GM19240 (cell line): ENCODE results near the gene DBET.
"Not testable (repeated sequence)": the region's sequence is repeated elsewhere in the genome, so short reads cannot be mapped to it uniquely, and the experiment has no call there.

Experiments used
- DNase-seq: peaks from one replicate; pipeline ENCODE4 v3.0.0; 2011; ENCODE audit warnings: low spot score; ENCODE audit not compliant: insufficient read length

Gene DBET

GRCh38 chr4:190049378-190050239, 14.7 kb upstream of the DBET start:
- DNase-seq = not testable (repeated sequence)

DNA sequence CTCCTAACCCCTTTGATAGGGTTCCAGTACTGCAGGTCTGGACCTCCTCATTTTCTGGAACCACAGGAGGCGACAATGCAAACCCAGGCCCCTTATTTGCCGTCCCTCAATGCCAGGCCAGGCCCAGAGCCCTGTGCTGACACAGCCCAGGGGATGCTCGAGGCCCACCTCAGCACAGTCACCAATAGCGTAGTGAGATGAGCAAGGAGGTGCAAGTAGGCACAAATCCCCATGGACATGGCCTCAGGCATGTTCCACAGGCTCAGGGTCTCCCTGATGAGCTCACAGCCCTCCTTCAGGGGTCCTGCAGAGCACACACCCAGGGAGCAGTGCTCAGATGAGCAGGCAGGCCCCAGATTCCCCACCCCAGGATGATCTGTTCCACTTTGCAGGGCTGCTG, 5.3 kb upstream of the DBET start:
- DNase-seq = not testable (repeated sequence)

DNA sequence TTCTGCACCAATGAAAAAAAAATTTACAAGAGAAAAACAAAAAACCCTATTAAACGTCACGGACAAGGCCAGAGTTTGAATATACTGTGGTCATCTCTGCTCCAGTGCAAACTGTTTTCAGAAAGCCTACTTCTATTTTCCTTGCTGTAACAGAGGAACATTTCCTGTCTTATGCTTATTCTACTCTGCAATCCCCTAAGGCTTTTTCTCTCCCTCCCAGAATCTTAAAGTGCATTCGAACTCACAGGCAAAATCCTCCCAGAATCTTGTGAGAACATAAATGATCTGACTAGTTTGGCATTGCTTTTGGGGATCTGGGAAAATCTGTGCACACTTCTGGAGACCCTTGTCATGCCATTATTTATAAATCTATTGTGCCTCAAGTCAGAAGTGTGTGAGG, 503 bp downstream of the DBET start:
- not testable (repeated sequence) for DNase-seq

DNA sequence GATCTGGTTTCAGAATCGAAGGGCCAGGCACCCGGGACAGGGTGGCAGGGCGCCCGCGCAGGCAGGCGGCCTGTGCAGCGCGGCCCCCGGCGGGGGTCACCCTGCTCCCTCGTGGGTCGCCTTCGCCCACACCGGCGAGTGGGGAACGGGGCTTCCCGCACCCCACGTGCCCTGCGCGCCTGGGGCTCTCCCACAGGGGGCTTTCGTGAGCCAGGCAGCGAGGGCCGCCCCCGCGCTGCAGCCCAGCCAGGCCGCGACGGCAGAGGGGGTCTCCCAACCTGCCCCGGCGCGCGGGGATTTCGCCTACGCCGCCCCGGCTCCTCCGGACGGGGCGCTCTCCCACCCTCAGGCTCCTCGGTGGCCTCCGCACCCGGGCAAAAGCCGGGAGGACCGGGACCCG, 4.0 kb downstream of the DBET start:
- DNase-seq = not testable (repeated sequence)

GRCh38 chr4:190093052-190093451, 28.8 kb downstream of the DBET start:
- not testable (repeated sequence) for DNase-seq

- DNase-seq = not testable (repeated sequence)
Measured at GRCh38 chr4:190094031-190094430, 29.7 kb downstream of the DBET start.

GRCh38 chr4:190095335-190095734, 31.0 kb downstream of the DBET start:
- DNase-seq = not testable (repeated sequence)

- not testable (repeated sequence) for DNase-seq
Measured at GRCh38 chr4:190099605-190100004, 35.3 kb downstream of the DBET start.

- not testable (repeated sequence) for DNase-seq
Measured at GRCh38 chr4:190101525-190101924, 37.2 kb downstream of the DBET start.

GRCh38 chr4:190106191-190106590, 41.9 kb downstream of the DBET start:
- DNase-seq = not testable (repeated sequence)

DNA sequence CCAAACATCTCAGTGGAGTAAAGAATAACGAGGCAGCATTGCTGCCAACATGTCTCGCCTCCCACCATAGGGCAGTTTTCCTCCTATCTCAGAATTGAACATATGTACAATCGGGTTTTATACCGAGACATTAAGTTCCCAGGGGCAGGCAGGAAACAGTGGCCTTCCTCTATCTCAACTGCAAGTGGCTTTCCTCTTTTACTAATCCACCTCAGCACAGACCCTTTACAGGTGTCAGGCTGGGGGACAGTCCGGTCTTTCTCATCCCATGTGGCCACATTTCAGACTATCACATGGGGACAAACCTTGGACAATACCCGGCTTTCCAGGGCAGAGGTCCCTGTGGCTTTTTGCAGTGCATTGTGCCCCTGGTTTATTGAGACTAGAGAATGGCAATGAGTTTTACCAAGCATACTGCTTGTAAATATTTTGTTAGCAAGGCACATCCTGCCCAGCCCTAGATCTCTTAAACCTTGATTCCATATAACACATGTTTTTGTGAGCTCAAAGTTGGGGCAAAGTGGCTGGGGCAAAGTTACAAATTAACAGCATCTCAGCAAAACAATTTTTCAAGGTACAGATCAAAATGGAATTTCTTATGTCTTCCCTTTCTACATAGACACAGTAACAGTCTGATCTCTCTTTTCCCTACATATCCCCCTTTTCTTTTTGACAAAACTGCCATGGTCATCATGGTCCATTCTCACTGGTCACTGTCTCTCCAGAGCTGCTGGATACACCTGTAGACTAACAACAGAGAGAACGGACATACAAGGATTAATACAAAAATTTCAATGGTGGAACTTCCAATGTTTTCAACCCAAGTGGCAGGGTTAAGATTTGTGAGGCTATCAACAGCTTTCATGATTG, 42.5 kb downstream of the DBET start:
- DNase-seq = not testable (repeated sequence)

GRCh38 chr4:190107766-190108485, 43.6 kb downstream of the DBET start:
- not testable (repeated sequence) for DNase-seq

GRCh38 chr4:190108756-190109155, 44.5 kb downstream of the DBET start:
- DNase-seq = not testable (repeated sequence)

DNA sequence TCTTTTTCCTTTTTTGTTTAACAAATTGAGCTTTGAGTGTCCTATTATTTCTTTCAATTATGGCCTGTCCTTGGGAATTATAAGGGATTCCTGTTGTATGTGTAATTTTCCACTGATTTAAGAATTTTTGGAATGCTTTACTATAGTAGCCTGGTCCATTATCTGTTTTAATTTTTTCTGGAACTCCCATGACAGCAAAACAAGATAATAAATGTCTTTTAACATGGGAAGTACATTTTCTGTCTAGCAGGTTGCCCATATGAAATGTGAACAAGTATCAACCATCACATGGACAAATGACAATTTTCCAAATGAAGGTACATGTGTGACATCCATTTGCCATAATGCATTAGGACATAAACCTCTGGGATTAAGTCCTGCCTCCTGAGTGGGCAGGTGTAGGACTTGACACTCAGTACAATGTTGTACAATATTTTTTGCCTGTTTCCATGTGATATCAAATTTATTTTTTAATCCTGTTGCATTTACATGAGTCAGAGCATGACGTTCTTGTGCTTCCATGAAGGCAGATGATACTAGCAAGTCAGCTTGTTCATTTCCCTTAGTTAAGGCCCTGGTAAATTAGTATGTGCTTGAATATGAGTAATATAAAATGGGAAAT, 45.2 kb downstream of the DBET start:
- not testable (repeated sequence) for DNase-seq

DNA sequence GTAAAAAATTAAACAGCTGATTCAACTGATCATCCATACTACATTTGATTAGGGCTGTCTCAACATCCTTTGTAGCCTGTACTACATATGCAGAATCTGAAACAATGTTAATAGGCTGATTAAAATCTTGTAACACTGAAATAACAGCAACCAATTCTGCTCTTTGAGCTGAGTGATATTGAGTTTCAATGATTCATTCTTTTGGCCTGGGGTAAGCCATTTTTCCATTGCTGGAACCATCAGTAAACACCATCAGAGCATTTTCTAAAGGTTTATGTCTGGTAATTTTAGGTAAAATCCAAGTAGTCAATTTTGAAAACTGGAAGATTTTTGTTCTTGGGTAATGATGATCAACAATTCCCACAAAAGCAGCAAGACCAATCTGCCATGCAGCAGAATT, 45.7 kb downstream of the DBET start:
- not testable (repeated sequence) for DNase-seq

- DNase-seq = not testable (repeated sequence)
Measured at GRCh38 chr4:190110570-190111295, 46.4 kb downstream of the DBET start.

DNA sequence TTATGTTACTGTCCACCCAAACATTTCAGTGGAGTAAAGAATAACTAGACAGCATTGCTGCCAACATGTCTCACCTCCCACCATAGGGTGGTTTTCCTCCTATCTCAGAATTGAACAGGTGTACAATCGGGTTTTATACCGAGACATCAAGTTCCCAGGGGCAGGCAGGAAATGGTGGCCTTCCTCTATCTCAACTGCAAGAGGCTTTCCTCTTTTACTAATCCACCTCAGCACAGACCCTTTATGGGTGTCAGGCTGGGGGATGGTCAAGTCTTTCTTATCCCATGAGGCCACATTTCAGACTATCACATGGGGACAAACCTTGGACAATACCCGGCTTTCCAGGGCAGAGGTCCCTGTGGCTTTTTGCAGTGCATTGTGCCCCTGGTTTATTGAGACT, 48.6 kb downstream of the DBET start:
- not testable (repeated sequence) for DNase-seq

- DNase-seq = not testable (repeated sequence)
Measured at GRCh38 chr4:190114991-190115390, 50.7 kb downstream of the DBET start.
